Suppressor macrophage (primary cell): ENCODE results near the gene UBL4B.

Experiments
- DNase-seq, 4 experiments: peaks; one replicate each; pipeline ENCODE4 v3.0.0-alpha.2; 2020 to 2022

Gene UBL4B

DNA sequence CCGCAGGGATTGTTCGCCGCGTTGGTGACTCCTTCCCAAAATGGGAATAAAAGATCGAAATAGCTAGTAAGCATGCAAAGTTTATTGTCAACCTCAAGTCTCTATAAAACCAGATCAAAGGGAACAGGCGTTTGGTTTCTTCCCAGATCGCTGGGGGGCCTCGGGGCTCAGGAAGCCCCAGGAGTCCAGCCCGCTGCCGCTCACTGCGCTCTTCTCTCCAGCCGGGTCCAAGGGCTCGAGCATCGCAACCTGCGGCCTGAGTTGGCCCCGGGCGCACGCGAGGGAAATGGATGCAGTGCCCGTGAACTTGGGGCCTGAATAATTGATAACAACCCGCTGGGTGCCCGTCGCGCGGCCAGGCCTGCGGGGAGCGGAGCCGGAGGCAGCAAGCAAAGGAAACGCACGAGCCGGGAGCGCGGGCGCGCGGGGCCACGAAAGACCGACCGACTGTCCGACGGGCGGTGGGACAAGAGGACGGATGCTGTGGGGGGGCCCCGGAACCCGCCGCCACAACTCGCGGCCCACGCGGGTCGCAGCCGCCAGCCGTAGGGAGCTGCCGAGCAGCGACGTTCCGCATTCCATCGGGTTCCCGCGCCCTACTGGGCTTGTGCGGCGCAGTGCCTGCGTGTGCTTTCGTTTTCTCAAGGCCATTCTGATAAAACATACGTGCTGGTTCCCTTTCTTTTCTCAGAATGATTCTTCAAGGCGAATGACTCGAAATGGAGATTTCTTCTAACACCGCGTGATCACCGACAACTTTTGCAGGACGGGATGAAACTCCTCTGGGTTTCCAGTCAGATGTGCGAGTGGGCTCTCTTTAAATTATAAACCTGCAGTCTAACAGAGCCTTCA, 27.8 kb upstream of the UBL4B start:
- peak; percentile 60 to 85 (median 74) for DNase-seq

DNA sequence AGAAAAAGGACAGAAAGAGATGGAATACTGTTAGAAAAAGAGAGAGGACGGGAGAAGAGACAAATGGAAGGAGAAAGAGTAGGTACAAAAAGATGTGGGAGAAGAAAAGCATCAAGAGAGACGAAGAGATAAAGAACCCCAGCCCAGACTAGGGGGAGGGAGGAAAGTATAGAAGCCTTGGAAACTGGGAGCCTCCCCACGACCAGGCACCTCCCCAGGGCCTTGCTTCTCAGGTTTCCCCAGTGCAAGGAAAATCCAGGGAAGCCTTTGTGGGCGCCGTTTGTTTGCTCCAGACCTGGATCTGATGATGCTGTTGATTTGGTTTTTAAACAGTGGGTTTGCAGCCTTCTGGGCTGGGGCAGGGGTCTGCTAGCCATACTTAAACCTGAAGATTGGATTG, 26.6 kb upstream of the UBL4B start:
- no peak for DNase-seq

DNA sequence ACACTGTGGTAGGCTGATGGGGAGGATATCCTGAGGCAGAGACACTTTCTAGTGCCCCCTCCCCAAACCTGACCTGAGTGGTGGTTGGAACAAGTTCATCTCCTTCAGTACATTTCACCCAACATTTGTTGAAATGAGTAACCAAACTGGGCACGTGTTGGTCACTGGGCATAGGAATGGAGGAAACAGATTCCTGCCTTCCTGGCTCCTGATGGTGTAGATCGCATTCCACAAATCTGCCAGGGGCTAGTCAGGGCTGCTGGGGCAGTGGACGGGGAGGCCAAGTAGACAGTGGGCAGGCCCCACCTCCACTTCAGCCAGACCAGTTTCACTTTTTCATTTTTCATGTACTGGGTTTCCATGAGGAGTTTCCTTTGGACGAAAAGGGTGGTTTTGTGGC, 25.3 kb upstream of the UBL4B start:
- DNase-seq, result no peak

DNA sequence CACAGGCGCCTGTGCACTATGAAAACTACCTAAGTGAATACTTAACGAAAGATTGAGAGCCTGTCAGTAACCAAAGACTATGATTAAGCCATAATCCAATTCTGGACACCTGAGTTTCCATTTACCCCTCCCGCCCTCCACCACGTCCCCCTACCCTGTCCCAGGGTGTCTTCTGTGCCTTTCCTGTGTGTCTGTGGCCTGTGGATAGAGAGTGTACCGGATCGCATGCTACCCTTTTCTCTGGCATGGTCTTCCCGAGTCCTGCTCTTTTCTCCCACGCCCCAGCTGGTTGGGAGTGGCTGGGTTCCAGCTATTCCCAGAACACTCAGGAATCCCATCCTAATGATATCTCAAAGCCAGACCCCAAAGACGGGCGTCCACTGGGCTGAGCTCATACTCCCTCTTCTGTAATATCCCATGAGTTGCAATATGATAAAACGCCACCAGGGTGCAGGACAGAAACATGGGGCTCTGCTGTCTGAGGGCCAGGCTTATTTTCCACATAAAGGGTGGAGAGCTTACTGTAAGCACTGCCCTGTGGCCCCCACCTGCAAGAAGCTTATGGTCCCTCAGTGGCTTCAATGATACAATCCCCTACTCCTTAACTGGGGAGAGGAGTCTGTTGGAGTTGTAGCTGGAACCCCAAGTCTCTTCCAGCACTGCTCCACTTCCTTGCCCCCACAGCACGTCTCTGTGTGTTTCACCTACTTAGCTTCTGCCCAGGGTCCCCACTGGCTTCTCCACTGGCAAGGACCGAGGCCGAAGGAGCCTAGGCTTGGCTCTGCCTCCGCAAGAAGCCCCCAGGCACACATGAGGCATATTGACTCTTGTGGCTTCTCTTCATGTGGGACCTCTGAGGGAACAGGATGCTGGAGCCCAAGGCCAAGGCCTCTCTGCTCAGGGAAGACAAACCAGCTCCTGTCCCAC, 24.2 kb upstream of the UBL4B start:
- DNase-seq, result peak; percentile 63 to 77 (median 73)

DNA sequence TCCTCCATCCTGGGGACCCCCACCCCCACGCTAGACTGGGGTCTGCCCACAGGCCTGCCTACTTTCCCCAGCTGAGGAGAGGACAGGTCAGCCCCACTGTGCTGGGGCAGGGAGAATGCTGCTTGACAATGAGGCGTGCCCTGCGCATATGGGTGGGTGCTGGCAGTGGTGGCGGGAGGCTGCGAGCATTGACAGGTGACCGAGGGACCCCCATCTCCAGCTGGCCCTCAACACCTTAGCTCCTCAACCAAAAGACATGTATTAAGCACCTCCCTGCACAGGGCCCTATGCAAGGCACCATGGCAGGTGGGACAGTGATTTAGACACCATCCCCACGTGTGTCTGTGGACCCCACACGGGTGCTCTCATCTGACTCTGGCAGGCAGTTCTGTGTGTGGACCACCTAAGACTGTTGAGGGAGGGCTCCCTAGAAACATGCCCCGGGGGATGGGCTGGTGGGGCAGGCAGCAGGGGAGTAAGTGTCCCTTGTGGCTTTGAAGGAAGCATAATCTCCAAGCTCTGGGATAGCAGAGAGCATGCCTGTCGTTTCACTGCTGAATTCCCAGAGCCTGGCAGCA, 23.4 kb upstream of the UBL4B start:
- DNase-seq, result no peak

DNA sequence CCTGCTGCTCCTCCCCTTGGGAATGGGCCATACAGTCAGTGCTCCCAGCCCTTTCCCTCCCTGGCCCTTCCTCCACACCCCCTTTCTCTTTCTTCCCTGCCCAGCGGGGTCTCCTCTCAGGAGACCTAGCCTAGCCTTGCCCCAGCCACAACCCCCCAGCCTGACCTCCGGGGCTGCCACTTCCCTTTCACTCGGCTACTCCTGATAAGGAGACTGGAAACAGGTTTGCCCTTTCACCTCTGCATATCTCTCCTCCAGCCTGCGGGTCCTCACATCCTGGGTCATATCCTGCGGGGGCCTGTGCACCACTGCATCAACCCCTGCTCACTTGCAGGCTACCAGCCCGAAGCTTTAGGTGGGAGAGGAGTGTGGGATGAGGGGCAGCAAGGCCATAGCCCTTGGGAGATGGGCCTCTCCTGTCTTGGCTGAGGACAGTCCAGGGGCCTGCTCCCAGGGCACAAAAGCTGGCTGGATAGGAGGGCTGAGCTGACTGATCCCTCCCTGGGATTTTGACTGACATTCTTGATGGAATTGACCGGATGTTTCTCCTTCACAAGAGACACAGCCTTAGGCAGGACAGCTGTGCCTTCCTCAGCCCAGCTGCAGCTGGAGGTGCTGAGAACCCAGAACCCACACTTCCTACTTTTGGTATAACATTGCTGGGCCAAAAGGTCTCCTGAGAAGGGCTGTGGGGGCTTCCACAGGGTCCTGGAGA, 22.5 kb upstream of the UBL4B start:
- DNase-seq, result no peak

DNA sequence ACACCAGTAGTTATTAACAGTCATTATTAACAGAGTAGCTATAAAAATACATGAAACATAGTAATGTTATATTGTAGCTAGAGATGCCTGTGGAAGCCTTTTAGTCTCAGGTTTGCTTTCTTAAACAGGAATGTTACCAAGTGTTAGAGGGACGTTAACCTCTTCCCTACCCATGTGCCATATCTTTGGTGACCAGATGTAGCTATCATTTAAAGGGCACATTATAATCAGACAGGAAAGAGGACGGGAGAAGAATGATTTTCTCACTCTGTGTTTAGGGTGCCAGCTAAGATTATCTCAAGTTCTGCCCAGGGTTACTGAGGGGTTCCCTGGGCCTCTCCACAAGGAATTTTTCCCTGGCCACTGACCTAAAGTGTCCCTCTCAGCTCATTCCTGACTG, 20.9 kb upstream of the UBL4B start:
- DNase-seq, result no peak

DNA sequence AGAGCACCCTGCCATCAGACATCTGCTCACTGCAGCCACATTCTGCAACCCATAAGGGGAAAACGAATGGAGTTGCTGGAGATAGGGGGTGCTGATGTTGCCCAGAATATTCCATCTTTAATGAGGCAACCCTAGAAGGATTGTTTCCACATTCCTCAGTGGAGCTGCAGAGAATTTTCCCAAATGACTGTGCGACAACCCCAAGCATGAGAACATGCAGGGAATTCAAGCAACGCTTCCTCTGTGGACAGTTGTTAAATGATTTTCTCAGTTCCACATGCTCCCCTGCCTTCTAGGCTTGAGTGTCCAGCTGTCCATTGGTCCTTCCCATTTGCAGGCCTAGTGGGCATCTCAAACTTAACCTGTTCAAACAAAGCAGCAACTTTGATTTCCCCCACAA, 20.5 kb upstream of the UBL4B start:
- DNase-seq, result no peak

DNA sequence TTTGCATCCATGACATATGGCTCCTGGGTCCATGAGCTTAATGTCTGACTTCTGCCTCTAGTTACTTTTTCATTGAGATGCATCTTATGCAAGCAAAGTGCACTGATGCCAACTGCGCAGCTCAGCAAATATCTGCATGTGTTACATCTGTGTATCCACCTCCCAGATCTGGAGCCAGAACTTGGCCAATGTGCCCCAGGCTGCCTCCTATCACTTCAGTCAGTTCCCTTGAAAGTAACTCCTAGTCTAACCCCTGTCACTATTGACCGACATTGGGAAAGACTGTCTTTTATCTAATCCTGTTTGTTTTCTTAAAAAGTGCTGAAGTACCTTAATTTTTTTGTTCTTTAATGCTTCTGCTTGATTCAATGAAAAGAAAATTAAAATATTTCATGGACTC, 19.3 kb upstream of the UBL4B start:
- DNase-seq, result no peak

DNA sequence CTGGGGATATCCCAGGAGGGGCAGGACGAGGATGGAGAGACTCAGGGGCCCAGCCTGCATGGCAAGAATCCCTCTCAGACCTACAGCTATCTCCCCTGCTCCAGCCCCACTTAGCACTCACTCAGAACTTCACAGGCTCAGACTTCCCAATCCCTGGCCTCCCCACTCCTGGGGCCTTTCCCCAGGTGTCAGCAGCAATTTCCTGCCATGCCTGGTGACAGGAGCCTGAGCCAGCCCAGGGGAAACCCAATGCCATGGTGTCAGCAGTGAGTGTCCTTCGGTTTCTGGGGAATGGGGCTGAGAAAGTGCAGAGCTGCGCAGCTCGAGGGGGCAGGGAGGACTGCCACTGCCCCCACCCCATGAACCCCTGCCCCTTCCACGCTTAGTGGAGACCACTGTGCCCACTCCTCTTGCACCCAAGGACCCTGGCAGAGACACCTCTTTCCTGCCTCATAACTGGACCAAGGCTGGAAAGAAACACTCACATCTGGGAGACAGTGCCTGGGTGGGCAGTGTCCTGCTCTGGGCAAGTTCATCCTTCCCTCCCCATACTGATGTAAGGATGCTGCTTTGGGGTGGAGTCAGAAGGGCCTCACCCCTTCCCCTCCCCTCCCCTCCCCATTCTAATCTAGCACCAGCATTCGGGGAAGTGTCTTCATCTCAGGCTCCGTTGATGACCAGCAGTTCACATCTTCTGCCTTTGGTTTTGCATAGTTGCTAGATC, 17.1 kb upstream of the UBL4B start:
- no peak for DNase-seq

DNA sequence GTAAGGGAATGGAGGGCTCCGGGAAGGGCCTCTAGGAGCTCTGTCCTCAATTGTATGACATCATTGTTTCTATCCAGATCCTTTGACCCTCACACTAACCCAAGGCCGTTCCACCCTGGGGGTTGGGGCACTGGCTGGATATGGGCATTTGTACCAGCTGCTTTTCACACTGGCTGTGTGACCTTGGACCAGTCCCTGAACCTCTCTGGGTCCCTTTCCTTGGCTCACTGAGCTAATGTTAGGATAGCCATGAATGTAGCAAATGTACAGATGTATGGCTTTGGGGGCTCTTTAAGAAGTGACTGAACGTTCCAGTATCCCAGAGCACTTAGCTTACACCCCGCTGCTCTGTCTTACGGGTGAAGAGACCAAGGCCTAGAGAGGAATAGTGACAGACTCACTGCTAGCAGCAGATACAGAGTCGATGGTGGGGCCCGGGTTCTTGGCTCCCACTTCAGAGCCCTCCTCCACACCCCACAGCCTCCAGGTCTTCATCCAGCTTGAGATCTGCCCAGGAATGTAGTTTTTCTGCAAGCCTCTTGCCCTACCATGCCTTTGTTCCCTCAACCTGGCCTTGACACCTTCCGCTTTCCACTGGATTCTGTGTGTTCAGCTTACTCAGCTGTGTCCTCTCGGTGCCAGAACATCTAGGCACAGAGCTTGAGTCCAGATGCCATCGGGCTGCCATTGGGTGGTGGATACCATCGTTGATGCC, 14.6 kb upstream of the UBL4B start:
- no peak for DNase-seq

DNA sequence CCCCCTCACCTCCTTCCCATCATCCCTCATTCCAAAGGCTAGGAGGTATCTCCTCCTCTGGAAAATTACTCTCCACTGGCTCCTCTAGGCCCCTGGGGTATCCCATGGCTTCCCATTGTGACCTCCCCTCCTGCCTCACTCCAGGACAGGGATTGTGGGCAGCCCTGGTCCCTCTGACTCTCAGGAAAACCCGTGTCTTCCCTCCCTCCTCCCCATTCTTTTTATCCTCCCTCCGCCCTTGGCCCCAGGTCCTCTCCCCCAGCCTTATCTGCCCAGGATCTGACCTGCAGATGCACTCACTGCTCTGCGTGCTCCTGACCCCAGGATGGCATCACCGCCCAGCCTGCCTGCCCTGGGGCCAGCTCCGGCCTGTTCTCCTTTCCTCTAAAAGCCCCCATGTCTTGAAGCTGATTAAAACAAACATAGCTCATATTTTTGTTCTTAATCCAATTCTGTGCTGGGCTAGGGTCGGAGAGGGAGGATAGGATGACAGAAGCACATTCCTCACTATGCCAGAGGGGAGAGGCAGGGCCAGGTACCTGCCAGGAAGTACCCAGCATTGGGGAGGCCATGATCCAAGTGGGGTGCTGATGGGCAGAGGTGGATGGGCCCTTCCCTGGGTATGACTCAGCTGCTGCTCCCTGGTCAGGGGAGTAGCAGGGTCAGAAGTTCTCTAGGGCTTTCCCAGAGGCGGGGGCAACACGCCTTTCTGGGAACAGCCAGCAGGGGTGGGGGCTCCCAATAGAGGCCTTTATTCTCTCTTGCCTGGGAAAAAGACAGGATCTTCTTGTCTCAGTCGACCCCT, 13.8 kb upstream of the UBL4B start:
- no peak for DNase-seq

DNA sequence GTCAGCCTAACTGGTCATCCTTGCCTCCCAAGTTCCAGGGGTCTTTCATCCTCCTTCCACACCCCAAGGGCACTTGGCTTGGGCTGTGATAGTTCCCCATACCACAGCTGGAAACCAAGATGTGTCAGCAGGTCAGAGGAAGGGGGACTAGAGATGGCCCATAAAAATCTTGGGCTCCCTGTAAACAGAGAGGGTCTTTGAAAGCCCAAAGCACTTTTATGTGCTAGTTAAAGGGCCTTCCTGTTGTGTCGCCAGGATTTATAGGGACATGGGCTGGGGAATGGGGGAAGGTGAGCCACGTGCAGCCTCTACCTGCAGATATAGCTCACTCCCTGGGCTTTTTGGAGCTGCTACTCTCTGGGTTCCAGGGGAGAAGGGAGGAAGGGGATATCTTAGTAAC, 11.9 kb upstream of the UBL4B start:
- no peak for DNase-seq

DNA sequence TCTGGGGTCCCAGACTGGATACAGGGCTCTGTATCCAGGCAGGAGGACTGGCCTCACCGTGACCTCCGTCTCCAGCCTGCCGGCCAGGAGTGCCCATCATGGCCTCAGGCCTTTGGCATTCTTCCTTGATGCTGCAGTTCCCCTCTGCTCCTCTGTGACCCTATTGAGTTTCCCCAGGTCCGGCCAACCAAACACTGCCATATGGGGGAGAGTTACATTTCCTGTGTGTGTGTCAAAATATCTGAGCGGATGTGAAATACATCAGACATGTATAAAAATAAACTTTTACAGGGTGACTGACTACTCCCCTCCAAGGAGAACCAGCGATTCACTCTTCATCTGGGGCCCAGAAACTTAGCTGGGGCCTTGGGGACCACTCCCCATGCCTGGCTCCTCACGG, 10.2 kb upstream of the UBL4B start:
- peak; percentile 24 to 53 (median 42) for DNase-seq

DNA sequence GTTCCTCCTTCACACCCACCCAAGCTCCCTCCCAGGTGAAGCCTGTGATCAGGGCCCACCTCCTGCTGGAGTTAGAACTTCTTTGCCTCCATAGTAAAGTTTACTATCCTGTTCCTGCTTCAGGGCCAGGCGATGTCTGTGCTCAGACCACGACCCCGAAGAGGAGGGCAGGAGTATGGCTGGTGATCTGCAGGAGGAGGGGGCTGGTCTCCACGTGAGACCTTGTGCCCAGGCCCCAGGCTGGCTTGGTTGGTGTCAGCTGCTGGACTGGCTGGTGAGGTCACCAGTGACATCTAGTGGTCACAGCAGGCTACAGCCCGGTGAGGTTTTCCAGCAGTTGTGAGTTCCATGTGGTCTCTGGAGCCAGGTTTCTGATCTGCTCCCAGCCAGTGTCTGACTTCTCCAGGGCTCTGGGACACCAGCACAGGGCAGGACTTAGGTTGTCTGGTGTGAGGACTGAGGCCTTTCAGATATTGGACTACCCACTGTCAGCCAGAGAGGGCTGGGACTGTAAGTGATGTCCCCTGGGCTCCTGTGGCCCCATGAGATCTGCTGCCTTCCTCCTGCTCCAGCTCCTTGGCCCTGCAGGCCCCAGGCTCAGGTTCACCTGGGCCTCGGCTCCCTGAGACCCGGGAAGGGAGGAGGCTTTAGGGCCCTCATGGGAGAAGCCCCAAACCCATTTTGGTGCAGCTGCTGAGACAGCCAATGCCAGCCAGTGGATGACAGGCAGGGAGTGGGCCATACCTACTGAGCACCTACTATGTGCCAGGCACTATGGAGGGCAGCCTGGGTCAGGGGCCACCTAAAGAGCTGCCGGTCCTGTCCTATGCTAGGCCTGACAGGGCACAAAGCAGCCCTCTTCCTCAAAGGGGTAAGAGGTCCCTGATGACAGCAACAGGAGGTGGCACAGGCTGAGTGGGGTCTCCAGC, 6.0 kb upstream of the UBL4B start:
- DNase-seq, result peak; percentile 74 to 80 (median 77)

DNA sequence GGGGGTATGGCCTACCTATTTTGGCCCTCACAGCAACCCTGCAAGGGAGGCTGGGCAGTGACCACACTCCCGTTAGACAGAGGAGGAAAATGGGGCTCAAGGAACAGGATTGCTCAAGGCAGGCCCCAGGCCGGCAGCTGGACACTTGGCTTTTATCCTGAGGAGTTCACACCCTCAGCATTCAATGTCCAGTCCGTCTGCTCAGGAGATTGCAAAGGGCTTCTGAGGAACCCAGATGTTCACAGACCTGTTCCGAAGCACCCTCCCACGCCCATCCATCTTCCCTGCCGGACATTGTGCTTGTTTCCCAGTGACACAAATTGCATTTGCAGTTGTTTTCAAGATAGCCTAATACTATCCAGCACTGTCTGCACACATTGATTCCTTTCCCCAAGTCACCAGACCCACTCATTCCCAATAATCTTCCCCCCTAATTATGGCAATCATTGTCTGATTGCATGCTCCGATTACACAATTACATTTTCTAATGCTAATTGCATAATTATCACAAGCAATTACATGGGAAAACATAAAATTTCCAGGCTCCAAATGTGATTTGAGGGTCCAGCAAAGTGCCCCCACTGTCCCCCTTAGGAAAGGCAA, 4.3 kb upstream of the UBL4B start:
- DNase-seq, result no peak

DNA sequence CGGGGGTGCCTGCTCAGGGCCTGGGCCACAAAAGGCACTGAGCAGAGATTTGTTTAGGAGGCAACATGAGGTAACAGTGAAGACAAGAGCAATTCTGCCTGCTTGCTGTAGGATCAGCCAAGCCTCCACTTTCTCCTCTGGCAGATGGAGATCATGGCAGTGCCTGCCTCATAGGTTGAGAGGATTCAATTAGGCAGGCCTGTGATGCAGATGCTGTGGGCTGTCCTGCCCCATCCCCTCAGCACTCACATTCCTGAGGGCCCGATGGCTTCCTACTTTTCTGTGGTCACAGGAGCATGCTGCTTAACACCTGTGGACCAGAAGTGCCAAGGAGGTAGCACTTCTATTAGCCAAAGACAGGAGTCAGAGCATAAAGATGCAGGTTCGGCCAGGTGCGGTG, 1.2 kb upstream of the UBL4B start:
- no peak for DNase-seq

DNA sequence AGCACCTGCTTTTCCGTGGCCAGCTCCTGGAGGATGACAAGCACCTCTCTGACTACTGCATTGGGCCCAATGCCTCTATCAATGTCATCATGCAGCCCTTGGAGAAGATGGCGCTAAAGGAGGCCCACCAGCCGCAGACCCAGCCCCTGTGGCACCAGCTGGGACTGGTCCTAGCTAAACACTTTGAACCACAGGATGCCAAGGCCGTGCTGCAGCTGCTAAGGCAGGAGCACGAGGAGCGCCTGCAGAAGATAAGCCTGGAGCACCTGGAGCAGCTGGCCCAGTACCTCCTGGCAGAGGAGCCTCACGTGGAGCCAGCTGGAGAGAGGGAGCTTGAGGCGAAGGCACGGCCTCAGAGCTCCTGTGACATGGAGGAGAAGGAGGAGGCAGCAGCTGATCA, 413 bp downstream of the UBL4B start:
- no peak for DNase-seq

DNA sequence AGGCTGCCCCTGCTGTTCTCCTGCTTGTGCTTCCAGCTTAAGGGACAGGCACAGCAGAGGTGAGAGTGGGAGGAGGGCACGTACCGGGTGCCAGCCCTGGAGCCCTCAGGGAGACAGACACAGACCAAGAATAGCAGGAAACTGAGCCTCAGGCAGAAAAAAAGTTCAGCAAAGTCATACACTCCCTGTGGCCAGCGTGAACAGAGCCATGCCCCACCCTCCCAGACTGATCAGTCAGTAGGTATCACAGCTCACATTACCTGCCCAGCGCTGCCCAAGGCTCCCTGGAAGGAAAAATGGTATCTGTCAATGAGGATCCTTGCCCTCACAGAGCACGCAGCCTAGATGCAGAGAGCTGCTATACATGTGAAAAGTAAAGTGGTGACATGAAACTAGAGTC, 1.3 kb downstream of the UBL4B start:
- no peak for DNase-seq
